Spleen (tissue), 7 donors: ENCODE measurements around the gene MYD88.

Source experiments
- POLR2A ChIP-seq, 3 donors: fragments of 450-650 bp; IDR thresholded peaks; one replicate each; pipeline ENCODE4 v1.5.1; 2017; ENCODE audit warnings: antibody characterized with exemption in 3 of 3, mild to moderate bottlenecking in 1 of 3
- TF ChIP-seq, protein P1 (sequence below), 11 experiments: fragments of 200-600 bp in 7 of 11; fragments of 450-650 bp in 4 of 11; sonication (generic) in 4 of 11; IDR thresholded peaks in 8 of 11; conservative IDR thresholded peaks in 3 of 11; 1 replicate in 7 of 11; 2 replicates in 4 of 11; pipeline versions ENCODE4 v1.4.0 to v1.8.0; 2016 to 2021; ENCODE audit warnings: antibody characterized with exemption in 11 of 11, inconsistent platforms in 4 of 11, mild to moderate bottlenecking in 1 of 11
- donor health status: DM: no; HTN: no; CAD: no; lungs with moderate emphysema.
- donor health status: DM: no; HTN: no; CAD: no.
- donor health status: DM: no; HTN: no; CAD: no.

DNA sequence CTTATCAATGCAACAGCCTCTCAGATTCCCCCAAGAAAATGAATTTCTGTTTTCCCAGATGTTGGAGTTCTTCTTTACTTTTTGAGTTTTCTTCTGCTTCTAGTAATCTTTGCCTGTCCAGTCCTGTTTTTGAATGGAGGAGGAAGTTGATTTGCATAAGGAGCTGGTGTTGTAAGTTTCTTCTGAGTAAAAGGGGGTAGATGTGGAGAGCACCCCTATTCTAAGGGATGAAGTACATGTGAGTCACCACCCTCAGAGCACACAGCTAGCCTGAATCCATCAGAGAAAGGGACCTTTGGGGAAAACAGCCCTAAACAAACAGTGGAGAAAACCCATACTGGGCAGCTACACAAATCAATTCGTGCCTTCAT lies 36.0 kb upstream of the MYD88 start:
- no peak for TF ChIP-seq POLR2A (IDR thresholded peaks at IDR 0.05)
- TF ChIP-seq, protein P1, sequence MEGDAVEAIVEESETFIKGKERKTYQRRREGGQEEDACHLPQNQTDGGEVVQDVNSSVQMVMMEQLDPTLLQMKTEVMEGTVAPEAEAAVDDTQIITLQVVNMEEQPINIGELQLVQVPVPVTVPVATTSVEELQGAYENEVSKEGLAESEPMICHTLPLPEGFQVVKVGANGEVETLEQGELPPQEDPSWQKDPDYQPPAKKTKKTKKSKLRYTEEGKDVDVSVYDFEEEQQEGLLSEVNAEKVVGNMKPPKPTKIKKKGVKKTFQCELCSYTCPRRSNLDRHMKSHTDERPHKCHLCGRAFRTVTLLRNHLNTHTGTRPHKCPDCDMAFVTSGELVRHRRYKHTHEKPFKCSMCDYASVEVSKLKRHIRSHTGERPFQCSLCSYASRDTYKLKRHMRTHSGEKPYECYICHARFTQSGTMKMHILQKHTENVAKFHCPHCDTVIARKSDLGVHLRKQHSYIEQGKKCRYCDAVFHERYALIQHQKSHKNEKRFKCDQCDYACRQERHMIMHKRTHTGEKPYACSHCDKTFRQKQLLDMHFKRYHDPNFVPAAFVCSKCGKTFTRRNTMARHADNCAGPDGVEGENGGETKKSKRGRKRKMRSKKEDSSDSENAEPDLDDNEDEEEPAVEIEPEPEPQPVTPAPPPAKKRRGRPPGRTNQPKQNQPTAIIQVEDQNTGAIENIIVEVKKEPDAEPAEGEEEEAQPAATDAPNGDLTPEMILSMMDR (IDR thresholded peaks at IDR 0.05 in 8 of 11, conservative IDR thresholded peaks at IDR 0.05 in 3 of 11) = no peak
